ENCODE results near the gene ISM1. TPM values are rescaled to one million over a fixed set of nuclear protein-coding genes. Genes with fewer than 3 reads are reported as not detected.

The ISM1 gene
- total and polyA plus RNA-seq, 2 of the 13 experiments (the other 11 are each of a cell fraction or from before 2014, with no cell fraction given): 0.40 to 1.4 TPM

GRCh38 chr20:13220194-13220903 is 725 bp upstream of the ISM1 start (continued):
- TF ChIP-seq DNMT1 (CRISPR knock-in tag; IDR thresholded peaks at IDR 0.05) (no peak), ARNT (IDR thresholded peaks at IDR 0.05) (no peak), TEAD3 (CRISPR knock-in tag; optimal IDR thresholded peaks at IDR 0.05; ENCODE audit: borderline replicate concordance) (peak; percentile 6), HIC2 (CRISPR knock-in tag; IDR thresholded peaks at IDR 0.05; ENCODE audit: low read depth) (peak; percentile 30; the same call in 1 of the 2 replicates), ZNF570 (CRISPR knock-in tag; IDR thresholded peaks at IDR 0.05; ENCODE audit: borderline replicate concordance) (no peak), RCOR2 (CRISPR knock-in tag; IDR thresholded peaks at IDR 0.05) (no peak), ZNF33B (CRISPR knock-in tag; IDR thresholded peaks at IDR 0.05) (no peak; the same call in 1 of the 2 replicates), ZNF879 (CRISPR knock-in tag; IDR thresholded peaks at IDR 0.05) (peak; percentile 90), ZNF136 (CRISPR knock-in tag; IDR thresholded peaks at IDR 0.05; ENCODE audit: low read depth) (0 out of 2 replicates have a peak, but pooled peaks have one; percentile 60), SP4 (CRISPR knock-in tag; IDR thresholded peaks at IDR 0.05) (no peak), TRAFD1 (CRISPR knock-in tag; IDR thresholded peaks at IDR 0.05; ENCODE audit: borderline replicate concordance) (no peak), ZFYVE20 (CRISPR knock-in tag; IDR thresholded peaks at IDR 0.05; ENCODE audit: borderline replicate concordance, low read depth) (0 out of 2 replicates have a peak, but pooled peaks have one; percentile 68), MIXL1 (CRISPR knock-in tag; IDR thresholded peaks at IDR 0.05) (no peak), GABPA (IDR thresholded peaks at IDR 0.05; ENCODE audit: low read depth, low read length) (no peak), GABPA (CRISPR knock-in tag; IDR thresholded peaks at IDR 0.05; ENCODE audit: low read depth) (no peak), ATF6 (CRISPR knock-in tag; conservative IDR thresholded peaks at IDR 0.05) (no peak), NFYB (CRISPR knock-in tag; IDR thresholded peaks at IDR 0.05) (0 out of 2 replicates have a peak, but pooled peaks have one; percentile 16), RAD21 (CRISPR knock-in tag; IDR thresholded peaks at IDR 0.05) (no peak), STAT6 (CRISPR knock-in tag; IDR thresholded peaks at IDR 0.05; ENCODE audit: borderline replicate concordance) (no peak), ZFP62 (CRISPR knock-in tag; IDR thresholded peaks at IDR 0.05) (no peak), SAP130 (CRISPR knock-in tag; IDR thresholded peaks at IDR 0.05; ENCODE audit: low read depth) (peak; percentile 5; the same call in 1 of the 2 replicates), ZSCAN20 (CRISPR knock-in tag; IDR thresholded peaks at IDR 0.05; ENCODE audit: borderline replicate concordance) (no peak)

Data from HepG2 (cell line).